RWPE1 (cell line): ENCODE results near the gene OR4D1.
A peak's percentile ranks its signal among the peaks of the same experiment; 100 is the strongest.

Source experiments
- CTCF ChIA-PET: fragments of 350-600 bp; sonication (Branson Sonifier 250); formaldehyde crosslinking; extraction: SDS; loops from one replicate; lab custom pipeline; 2021; lab: Yijun Ruan, JAX
- POLR2A ChIA-PET: fragments of 400-600 bp; formaldehyde crosslinking; extraction: SDS; loops from one replicate; lab custom pipeline; 2020; ENCODE audit warnings: antibody characterized with exemption; ENCODE audit not compliant: low non-redundant PET; lab: Yijun Ruan, JAX
- DNase-seq: peaks from one replicate; pipeline ENCODE4 v3.0.0; 2012; ENCODE audit warnings: low spot score
- H3K27ac ChIP-seq: fragments of 450-650 bp; 2 replicates; pipeline ENCODE4 v1.5.1; 2017
- TF ChIP-seq, protein P1 (sequence below): fragments of 450-650 bp; conservative IDR thresholded peaks from 2 replicates; pipeline ENCODE4 v1.5.1; 2017; ENCODE audit warnings: low read depth, mild to moderate bottlenecking

The OR4D1 gene

GRCh38 chr17:58111676-58112075 lies 36.5 kb upstream of the OR4D1 start:
- TF ChIP-seq, protein P1, sequence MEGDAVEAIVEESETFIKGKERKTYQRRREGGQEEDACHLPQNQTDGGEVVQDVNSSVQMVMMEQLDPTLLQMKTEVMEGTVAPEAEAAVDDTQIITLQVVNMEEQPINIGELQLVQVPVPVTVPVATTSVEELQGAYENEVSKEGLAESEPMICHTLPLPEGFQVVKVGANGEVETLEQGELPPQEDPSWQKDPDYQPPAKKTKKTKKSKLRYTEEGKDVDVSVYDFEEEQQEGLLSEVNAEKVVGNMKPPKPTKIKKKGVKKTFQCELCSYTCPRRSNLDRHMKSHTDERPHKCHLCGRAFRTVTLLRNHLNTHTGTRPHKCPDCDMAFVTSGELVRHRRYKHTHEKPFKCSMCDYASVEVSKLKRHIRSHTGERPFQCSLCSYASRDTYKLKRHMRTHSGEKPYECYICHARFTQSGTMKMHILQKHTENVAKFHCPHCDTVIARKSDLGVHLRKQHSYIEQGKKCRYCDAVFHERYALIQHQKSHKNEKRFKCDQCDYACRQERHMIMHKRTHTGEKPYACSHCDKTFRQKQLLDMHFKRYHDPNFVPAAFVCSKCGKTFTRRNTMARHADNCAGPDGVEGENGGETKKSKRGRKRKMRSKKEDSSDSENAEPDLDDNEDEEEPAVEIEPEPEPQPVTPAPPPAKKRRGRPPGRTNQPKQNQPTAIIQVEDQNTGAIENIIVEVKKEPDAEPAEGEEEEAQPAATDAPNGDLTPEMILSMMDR: no peak
- POLR2A ChIA-PET: no interaction called here
- H3K27ac ChIP-seq: no peak overlapping the region
- no peak for DNase-seq
- CTCF ChIA-PET: no interaction called here

GRCh38 chr17:58112970-58113631 lies 35.1 kb upstream of the OR4D1 start:
- CTCF ChIA-PET: interaction anchor here (0.6 to 1.9 kb wide), 12 partner anchors 10 to 256 kb away, joined by 3 to 9 read pairs (median 3); partner anchors contain the start of gene SRSF1
- POLR2A ChIA-PET: no interaction called here
- no peak overlapping the region for H3K27ac ChIP-seq
- TF ChIP-seq, protein P1: peak; percentile 98
- DNase-seq: peak; percentile 69

GRCh38 chr17:58113947-58114346 lies 34.2 kb upstream of the OR4D1 start:
- ChIA-PET CTCF (interaction anchor here (0.5 to 1.9 kb wide), 4 partner anchors 18 to 383 kb away, joined by 3 to 6 read pairs (median 3); no protein-coding TSS in a partner anchor), POLR2A (no interaction called here)
- no peak for DNase-seq
- no peak overlapping the region for H3K27ac ChIP-seq
- TF ChIP-seq, protein P1: no peak

- H3K27ac ChIP-seq: no peak overlapping the region
- POLR2A ChIA-PET: no interaction called here
- no peak for DNase-seq
- CTCF ChIA-PET: interaction anchor here (0.6 kb wide), 1 partner anchor 1447 kb away, joined by 4 read pairs; no protein-coding TSS in a partner anchor
- TF ChIP-seq, protein P1: no peak
These were observed 30.8 kb upstream of the OR4D1 start for GRCh38 chr17:58117382-58117781.

GRCh38 chr17:58119491-58119890 lies 28.7 kb upstream of the OR4D1 start:
- POLR2A ChIA-PET: no interaction called here
- CTCF ChIA-PET: interaction anchor here (0.6 kb wide), 1 partner anchor 198 kb away, joined by 4 read pairs; no protein-coding TSS in a partner anchor
- DNase-seq: no peak
- no peak overlapping the region for H3K27ac ChIP-seq
- TF ChIP-seq, protein P1: no peak

GRCh38 chr17:58120195-58120822 lies 27.9 kb upstream of the OR4D1 start:
- ChIA-PET POLR2A (no interaction called here), CTCF (interaction anchor here (0.6 kb wide), 1 partner anchor 197 kb away, joined by 4 read pairs; no protein-coding TSS in a partner anchor)
- DNase-seq: peak; percentile 41

More at GRCh38 chr17:58120195-58120822, 27.9 kb upstream of the OR4D1 start:
- TF ChIP-seq, protein P1: no peak
- no peak overlapping the region for H3K27ac ChIP-seq
